Astrocyte (in vitro differentiated cells and primary cell): Measurements from ENCODE around the gene HECTD4.

Experiments
- CTCF ChIP-seq: IDR thresholded peaks from 2 replicates; pipeline ENCODE4 v1.5.1; 2011; ENCODE audit warnings: low read depth, mild to moderate bottlenecking, inconsistent platforms, low read length, moderate library complexity; ENCODE audit not compliant: insufficient read depth
- EZH2 ChIP-seq: IDR thresholded peaks from 2 replicates; pipeline ENCODE4 v1.6.1; 2012; ENCODE audit warnings: mild to moderate bottlenecking, low read length, inconsistent platforms; ENCODE audit not compliant: insufficient read depth

GRCh38 chr12:112349431-112349830 is 32.8 kb downstream of the HECTD4 start:
- TF ChIP-seq EZH2 (no peak), CTCF (no peak)
